Activated CD4-positive, CD25-positive, alpha-beta regulatory T cell treated with anti-CD3 and anti-CD28 coated beads, Interleukin-2, amount 50 U/mL, for 16 hours (primary cell): Measurements from ENCODE around the gene PRSS56.
"Not testable (repeated sequence)": the region's sequence is repeated elsewhere in the genome, so short reads cannot be mapped to it uniquely, and the experiment has no call there.

Experiments used
- DNase-seq: peaks from one replicate; pipeline ENCODE4 v3.0.0-alpha.2; 2020; ENCODE audit warnings: low read depth, low spot score

PRSS56 gene

DNA sequence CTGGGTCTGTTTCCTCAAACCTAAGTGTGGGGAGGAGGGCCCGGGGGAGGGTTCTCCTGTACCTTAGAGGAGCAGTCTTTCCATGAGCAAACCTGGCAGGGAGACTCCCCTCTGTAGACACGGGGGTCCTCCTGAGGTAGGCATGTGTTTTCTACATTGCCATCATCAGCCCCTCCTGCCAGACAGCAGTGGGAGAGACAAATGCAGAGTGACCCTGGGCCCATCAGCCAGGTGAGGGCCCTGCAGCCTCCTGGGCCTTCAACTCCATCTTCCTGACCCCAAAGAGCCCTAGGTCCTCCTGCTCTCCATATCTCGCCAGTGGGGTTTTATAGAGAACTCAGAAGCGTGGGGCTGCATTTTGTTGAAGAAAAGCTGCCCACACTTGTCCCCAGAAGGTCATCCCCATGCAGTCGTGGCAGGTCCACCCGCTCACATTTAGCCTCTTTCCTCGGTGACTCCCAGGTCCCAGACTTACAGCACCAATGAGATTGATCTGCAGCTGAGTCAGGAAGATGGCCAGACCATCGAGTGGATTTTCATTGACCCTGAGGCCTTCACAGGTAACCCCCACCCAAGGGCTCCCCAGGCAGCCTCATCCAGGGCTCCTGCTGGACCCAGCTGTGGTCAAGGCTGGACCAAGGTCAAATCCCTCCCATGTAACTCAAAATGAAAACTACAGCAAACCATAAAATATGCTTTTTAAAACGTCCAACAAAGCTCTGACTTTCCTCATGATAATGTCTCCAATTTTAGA is 21.9 kb downstream of the PRSS56 start:
- DNase-seq, result no peak

DNA sequence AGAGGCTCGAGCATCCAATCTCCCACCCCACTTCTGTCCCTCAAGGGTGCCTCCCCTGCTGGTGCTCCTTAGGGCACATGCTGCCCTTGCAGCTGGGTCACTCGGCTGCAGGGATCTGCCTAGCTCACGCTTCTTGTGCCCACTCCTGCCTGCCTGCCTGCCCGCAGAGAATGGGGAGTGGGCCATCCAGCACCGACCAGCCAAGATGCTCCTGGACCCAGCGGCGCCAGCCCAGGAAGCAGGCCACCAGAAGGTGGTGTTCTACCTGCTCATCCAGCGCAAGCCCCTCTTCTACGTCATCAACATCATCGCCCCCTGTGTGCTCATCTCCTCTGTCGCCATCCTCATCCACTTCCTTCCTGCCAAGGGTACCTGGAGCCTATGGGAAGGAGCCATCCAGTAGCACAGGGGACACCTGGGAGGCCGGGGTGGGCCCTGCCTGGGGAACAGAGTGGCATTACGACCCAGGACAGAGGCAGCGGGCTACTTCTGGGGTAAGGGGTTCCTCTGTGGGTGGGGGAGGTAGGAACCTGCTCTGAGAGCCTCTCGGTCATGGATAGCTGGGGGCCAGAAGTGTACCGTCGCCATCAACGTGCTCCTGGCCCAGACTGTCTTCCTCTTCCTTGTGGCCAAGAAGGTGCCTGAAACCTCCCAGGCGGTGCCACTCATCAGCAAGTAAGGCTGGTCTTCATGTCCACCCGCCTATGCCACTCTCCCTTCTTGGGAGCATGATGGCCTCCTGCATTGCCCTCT is 22.7 kb downstream of the PRSS56 start:
- no peak for DNase-seq

DNA sequence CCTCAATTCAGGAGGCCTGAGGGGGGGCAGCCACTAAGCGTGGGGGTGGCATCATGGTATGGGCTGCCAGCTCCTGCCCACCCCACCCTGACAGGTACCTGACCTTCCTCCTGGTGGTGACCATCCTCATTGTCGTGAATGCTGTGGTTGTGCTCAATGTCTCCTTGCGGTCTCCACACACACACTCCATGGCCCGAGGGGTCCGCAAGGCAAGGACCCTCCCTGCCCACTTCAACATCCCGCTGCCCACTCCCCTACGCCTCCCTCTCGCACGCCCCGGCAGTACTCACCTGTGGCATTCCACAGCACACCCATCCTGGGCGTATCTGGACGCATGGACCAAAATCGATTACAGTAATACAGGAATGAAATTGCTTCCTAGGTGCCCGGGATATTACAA is 23.3 kb downstream of the PRSS56 start:
- no peak for DNase-seq

DNA sequence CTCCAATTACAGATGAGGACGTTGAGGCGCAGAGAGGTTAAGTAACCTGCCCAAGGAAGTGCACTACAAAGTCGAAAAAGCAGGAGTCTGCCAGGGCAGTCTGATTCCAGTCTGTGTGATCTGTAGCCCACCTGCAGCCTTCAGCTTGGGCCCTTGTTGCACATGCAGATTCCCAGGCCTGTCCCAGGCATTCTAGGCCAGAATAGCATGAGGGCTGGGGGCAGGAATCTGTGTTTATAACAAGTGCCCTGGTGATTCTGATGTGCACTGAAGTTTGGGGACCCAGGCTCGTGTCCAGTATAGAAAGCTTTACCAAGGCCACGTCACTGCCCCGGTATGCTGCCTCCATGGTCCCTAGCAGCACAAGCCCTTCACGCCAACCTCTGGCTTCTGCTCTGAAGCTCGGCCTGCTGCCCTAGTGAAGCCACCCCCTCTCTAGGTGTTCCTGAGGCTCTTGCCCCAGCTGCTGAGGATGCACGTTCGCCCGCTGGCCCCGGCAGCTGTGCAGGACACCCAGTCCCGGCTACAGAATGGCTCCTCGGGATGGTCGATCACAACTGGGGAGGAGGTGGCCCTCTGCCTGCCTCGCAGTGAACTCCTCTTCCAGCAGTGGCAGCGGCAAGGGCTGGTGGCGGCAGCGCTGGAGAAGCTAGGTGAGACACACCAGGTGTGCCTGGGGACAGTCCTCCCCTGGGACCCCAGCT is 23.9 kb downstream of the PRSS56 start:
- DNase-seq, result no peak

DNA sequence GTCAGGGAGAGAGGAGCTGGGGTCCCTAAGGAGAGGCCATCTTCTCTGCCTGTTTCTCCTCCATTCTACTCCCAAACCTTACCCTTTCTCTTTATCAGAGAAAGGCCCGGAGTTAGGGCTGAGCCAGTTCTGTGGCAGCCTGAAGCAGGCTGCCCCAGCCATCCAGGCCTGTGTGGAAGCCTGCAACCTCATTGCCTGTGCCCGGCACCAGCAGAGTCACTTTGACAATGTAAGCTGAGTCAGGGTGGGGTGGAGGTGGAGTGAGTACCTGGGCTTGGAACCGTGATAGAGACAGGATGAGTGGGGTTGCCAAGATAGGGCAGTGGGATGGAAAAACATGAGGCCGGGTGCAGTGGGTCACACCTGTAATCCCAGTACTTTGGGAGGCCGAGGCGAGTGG is 24.5 kb downstream of the PRSS56 start:
- no peak for DNase-seq

DNA sequence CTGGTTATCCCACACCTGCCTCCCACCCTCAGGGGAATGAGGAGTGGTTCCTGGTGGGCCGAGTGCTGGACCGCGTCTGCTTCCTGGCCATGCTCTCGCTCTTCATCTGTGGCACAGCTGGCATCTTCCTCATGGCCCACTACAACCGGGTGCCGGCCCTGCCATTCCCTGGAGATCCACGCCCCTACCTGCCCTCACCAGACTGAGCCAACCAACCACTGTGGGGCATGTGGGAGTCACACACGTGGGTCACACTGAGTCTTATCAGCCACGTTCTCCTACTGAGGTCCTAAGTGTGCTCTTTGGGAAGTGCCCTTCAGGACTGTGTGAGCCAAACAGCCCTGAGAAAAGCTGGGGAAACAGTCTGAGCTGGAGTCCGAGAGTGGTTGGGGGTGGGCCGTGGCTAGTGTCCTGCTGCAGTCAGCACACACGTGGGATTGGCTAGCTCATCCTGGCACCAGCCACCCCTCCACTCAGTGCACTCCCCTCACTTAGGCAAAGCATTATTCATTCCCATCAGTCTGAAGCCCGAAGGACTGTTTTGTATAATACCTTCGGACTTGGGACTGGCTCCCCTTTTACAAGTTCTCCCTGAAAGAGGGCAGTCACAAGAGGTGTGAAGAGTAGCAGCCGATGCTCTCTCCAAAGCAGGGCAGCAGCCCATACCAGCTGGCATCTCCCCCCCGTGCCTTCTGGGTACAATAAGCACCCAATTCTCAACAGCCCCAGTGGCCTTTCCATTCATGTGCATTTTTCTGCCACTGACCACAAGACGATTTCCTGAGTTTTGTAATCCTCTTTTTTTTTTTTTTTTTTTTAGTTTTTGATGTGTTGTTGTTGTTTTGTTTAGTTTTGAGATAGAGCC is 25.6 kb downstream of the PRSS56 start:
- DNase-seq, result no peak

DNA sequence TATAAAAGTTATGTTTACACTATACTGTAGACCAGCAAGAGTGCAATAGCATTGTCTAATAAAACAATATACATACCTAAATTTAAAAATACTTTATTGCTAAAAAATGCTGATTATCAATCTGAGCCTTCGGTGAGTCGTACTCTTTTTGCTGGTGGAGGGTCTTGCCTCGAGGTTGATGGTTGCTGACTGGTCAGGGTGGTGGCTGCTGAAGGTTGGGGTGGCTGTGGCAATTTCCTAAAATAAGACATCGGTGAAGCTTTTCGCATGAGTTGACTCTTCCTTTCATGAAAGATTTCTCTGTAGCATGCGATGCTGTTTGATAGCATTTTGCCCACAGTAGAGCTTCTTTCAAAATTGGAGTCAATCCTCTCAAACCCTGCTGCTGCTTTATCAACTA is 27.8 kb downstream of the PRSS56 start:
- no peak for DNase-seq

DNA sequence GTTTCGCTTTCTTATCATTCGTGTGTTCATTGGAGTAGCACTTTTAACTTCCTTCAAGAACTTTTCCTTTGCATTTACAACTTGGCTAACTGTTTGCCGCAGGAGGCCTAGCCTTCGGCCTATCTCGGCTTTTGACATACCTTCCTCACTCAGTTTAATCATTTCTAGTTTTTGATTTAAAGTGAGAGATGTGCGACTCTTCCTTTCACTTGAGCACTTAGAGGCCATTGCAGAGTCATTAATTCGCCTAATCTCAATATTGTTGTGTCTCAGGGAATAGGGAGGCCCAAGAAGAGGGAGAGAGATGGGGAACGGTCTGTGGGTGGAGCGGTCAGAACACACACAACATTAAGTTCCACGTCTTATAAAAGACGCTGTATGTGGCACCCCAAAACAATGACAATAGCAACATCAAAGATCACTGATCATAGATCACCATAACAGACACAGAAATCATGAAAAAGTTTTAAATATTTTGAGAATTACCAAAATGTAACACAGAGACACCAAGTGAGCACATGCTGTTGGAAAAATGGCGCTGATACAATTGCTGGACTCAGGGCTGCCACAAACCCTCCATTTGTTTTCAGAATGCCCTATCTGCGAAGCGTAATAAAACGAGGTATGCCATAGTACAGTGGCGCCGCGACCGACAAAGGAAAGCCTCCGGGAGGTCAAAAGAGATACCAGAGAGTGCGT is 29.6 kb downstream of the PRSS56 start:
- no peak for DNase-seq

DNA sequence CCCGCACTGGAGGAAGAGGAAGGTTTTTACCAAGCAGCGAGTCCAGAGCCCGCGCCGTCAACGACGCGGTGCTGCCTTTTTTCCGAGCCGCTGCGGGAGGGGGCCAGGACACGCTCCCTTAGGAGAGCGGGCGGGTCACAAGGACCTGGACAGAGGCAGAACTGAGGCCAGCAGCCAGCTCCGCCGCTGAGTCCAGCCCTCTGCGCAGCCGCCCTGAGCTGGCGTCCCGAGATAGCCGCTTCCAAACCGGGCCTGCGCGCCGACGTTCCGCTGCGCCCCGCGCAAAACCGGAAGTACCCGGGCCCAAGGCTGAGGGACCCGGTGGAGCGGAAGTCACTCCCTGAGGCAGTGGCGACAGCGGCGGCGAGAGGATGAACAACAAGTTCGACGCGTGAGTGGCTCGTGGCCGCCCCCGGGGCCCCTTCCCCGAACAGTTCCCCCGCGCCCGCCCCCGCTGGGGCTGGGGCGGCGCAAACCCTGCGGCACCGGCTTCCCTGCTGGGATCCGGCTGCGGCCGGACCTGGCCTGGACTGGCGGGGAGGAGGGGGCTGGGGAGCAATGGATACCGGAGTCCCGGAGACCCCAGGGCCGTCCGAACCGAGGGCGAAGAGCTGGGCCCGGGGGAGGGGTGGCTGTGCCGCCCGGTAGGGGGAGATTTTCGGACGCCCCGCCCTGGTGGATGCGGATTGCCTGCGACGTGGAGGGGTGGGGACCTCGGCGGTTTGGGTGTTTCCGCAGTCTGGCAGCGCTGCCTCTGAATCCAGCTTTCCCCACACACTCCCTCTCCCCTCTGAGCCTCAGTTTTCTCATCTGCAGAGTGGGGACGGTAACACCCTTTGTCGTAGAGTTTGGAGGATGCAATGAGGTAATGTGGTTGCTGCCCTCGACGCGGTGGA is 30.4 kb downstream of the PRSS56 start, which contains the start of the genes EIF4E2 and TIGD1:
Gene EIF4E2 (plus strand): TSS at position 336 of the 896 bp plus-strand sequence. CDS start 36 bp downstream, at position 372.
Gene TIGD1 (minus strand): TSS at position 204 of the 896 bp plus-strand sequence. CDS start 675 bp downstream, outside the sequence.
- peak; percentile 82 for DNase-seq

DNA sequence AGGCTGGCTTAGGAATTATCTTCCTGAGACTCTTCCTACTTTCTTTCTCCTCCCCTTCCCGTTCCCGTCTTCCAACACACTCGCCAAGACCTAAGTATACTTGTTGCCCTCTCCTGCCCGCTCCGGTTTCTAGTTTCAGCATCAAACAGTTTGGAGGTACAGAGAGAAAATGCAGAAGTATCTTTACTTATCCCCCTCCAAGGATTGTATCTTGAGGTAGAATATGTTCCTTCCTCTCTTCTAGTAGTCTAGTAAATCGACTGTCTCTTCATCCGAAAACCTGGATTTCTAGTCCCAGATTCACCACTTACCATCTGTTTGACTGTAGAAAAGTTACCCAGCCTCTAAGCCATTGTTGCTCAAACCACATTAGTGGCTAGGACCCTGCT is 31.1 kb downstream of the PRSS56 start:
- DNase-seq, result no peak

DNA sequence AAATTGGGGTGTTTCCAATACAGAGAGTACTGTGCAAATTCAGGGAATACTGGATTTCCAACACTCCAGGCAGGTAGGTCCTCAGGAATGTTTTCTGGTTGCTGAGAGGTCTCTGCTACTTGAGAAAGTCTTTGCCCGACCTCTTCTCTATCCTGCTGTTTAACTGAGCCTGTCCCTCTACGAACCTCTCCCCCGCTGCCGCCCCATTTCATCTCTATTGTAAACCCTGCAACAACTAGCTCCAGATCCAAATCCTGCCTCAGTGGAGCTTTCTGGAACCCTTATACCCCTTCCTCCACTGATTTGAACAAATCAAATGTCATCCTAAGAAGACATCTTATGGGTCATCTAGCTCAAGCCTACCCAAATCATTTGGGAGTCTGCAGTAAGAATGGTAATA is 31.6 kb downstream of the PRSS56 start:
- DNase-seq, result no peak

DNA sequence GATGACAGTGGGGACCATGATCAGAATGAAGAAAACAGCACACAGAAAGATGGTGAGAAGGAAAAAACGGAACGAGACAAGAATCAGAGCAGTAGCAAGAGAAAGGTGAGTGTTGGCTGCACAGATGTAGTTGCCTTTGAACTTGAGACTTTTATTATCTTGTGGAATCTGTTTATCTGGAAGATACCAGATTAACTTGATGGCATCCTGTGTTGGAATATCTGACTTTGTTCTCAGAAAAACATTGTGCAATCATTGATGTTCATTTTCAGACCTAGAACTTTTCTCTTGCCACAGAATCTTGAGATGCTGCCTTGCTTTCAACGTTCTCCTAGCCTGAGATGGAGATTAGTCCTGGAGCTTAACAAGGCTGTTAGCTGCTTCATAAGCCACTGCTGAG is 36.2 kb downstream of the PRSS56 start:
- DNase-seq, result no peak

DNA sequence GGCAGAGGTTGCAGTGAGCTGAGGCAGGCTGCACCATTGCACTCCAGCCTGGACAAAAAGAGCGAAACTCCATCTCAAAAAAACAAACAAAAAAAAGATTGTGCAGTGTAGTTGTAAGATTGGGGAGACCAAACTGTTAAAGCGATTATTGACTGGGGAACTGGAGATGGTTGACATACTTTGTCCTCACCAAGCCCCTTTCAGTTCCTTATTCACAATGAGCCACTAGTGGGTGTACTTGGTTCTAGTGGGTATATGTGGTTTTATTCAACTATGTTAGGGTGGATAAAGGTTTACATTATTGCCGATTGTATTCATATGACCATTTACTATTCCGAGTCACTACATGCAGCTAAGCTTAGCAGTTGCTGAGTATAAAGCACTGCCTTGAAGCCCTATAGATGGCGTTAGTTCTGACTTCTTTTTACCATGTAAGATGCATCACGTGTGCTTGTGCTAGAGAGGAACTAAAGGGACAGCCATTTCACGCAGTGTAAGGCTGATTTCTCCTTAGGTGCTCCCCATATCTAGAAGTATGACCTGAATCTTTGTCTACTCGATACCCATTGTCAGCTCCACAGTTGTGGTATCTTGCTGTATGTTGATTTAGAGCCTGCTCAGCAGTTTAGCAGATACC is 42.4 kb downstream of the PRSS56 start:
- no peak for DNase-seq

DNA sequence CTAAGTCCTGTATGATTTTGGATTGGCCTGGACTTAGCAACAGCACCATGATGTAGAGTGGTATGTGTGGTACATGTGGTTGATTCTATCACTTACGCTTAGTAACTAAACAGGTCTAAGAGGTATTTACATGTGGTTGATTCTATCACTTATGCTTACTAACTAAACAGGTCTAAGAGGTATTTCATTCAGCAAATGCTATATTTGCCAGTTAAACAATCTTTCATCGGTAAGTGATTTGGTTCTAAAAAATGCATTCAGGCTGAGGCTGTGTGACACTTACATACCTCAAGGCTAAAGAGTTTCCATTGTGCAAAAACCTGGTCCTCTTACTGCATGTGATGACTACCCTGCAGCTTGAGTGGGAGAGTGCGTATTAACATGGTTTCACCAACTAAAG is 43.4 kb downstream of the PRSS56 start:
- no peak for DNase-seq

DNA sequence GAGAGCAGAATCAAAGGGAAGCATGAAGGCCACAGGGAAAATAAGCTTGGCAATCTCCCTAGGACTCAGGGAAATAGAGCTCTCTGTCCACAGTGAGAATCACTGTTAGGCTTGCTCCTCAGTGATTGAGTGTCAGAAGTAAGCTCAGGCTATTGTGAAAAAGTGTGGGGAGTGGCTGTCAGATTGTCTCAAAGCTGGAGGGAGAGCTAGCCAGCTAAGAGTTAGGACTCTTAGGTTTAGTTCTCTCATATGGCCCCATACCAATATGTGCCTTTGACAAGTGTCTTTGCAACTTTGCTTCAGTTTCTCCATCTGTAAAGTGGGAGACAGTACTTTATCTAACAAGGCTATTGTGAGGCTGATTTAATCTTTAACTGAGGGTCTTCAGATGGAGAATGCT is 47.5 kb downstream of the PRSS56 start:
- no peak for DNase-seq

DNA sequence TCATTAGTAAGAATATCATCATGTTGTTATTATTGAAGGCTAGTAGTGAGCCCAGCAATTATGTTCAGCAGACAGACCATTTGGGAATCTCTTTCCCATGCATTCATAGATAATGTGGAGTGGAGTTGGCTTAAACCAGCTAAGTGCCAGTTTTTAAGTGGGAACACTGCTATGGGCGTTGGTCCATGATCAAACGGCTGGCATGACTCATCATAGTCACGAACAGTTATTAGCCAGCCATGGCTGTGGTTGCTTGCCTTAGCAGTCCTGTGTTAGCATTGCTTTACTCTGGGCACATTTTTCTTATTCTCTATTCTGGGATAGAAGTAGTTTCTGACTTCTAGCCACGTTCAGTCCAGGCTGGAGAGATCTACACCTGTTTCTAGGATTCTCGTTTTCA is 48.0 kb downstream of the PRSS56 start:
- no peak for DNase-seq

DNA sequence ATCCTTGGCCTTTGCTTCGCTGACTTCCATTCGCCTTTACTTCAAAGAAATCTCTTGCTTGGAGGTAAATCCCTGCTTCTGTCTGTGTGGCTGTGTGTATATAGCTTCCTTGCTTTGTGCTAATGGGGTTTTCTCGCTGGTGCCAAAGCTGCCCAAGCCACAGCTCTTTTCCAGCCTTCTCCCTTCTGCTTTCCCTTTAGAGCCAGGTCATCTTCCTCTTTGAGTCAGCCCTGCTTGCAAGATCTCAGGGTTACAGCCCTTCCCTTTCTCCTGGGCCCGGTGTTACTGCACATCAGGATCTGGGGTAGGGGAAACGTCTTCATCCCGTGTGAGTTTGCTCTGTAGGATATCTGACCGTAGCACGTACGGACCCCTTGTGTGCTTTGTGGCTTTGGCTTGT is 49.4 kb downstream of the PRSS56 start:
- DNase-seq, result no peak

DNA sequence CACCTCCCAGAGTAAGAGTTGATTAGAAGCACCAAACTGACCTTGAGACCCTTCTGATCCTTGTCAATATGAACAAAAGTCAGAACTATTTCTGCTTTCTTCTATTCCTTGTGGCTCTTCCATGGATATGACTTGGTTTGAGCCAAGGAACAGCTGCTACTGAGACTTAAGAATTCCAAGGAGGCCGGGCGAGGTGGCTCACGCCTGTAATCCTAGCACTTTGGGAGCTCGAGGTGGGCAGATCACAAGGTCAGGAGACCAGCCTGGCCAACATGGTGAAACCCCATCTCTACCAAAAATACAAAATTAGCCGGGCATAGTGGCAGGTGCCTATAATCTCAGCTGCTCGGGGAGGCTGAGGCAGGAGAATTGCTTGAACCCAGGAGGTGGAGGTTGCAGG is 50.3 kb downstream of the PRSS56 start:
- DNase-seq, result not testable (repeated sequence)

DNA sequence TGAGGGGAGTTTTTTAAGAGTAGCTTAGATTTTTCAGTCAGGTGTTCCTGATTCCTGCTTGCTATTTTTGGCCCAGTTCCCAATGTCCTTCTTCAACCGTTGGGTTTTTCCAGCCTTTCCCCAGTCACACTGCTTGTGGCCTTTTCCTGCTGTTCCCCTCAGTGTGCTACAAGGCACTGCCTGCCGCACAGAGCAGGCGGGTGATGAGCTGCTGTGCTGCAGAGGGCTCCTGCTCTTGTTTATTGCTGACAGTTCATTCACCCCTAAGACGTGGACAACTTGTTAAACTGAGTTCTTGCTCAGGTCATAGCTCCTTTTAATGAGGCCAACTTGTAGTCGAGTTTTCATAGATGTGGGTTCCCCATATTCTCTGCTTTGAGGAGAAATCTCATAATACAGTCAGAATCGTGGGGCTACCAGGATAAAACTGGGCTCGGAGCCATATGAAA is 50.9 kb downstream of the PRSS56 start:
- DNase-seq, result no peak
